ENCODE results near the gene L2HGDH. TPM values are rescaled to one million over a fixed set of nuclear protein-coding genes. Genes with fewer than 3 reads are reported as not detected.

L2HGDH gene
- total RNA-seq, 4 donors from 2014 or later, result 2.3 to 6.2 (median 4.5) TPM

GRCh38 chr14:50312734-50313054, 665 bp upstream of the L2HGDH start:
- no peak for DNase-seq (ENCODE audit: low spot score)
- peak; percentile 37 for ATAC-seq (ENCODE audit: low FRiP score)
- TF ChIP-seq, protein P1, sequence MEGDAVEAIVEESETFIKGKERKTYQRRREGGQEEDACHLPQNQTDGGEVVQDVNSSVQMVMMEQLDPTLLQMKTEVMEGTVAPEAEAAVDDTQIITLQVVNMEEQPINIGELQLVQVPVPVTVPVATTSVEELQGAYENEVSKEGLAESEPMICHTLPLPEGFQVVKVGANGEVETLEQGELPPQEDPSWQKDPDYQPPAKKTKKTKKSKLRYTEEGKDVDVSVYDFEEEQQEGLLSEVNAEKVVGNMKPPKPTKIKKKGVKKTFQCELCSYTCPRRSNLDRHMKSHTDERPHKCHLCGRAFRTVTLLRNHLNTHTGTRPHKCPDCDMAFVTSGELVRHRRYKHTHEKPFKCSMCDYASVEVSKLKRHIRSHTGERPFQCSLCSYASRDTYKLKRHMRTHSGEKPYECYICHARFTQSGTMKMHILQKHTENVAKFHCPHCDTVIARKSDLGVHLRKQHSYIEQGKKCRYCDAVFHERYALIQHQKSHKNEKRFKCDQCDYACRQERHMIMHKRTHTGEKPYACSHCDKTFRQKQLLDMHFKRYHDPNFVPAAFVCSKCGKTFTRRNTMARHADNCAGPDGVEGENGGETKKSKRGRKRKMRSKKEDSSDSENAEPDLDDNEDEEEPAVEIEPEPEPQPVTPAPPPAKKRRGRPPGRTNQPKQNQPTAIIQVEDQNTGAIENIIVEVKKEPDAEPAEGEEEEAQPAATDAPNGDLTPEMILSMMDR (IDR thresholded peaks at IDR 0.05), result no peak

- no peak for ATAC-seq (ENCODE audit: low FRiP score)
- DNase-seq (ENCODE audit: low spot score), result no peak
Measured at GRCh38 chr14:50311337-50311971, 575 bp downstream of the L2HGDH start.

DNA sequence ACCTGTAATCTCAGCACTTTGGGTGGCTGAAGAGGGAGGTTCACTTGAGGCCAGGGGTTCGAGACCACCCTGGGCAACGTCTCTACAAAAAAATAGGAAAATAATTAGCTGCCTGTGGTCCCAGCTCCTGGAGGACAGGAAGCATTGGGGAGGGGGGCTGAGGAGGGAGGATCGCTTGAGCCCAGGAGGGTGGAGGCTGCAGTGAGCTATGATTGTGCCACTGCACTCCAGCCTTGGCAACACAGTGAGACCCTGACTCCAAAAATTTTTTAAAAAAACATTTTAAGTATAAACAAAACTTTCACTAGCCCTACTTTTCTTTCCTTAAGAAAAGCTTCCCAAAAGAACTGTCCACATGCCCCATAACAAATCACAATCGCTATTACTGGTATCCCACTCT, 1.6 kb downstream of the L2HGDH start:
- no peak for ATAC-seq (ENCODE audit: low FRiP score)
- TF ChIP-seq, protein P1 (IDR thresholded peaks at IDR 0.05), result no peak
- DNase-seq (ENCODE audit: low spot score), result no peak

More at GRCh38 chr14:50311337-50311971, 575 bp downstream of the L2HGDH start:
- TF ChIP-seq, protein P1 (IDR thresholded peaks at IDR 0.05), result peak in 1 of 3 donors; percentile 44

DNA sequence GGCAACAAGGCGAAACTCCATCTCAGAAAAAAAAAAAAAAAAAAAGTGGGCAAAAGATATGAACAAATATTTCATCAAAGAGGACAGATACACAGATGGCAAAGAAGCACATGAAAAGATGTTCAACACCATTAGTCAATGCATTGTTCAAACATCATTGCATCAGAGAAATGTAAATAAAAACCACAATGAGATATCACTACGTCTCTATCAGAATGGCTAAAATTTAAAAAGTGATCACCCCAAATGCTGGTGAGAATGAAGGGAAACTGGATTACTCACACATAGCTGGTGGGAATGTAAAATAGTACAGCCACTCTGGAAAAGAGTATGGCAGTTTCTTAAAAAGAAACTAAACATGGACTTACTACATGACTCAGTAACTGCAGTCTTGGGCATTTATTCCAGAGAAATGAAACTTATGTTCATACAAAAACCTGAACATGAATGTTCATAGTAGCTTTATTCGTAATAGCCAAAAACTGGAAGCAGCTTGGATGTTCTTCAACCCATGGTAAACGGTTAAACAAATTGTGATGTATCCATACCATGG, 3.6 kb downstream of the L2HGDH start:
- DNase-seq (ENCODE audit: low spot score), result no peak
- TF ChIP-seq, protein P1 (IDR thresholded peaks at IDR 0.05), result no peak
- ATAC-seq (ENCODE audit: low FRiP score), result no peak

DNA sequence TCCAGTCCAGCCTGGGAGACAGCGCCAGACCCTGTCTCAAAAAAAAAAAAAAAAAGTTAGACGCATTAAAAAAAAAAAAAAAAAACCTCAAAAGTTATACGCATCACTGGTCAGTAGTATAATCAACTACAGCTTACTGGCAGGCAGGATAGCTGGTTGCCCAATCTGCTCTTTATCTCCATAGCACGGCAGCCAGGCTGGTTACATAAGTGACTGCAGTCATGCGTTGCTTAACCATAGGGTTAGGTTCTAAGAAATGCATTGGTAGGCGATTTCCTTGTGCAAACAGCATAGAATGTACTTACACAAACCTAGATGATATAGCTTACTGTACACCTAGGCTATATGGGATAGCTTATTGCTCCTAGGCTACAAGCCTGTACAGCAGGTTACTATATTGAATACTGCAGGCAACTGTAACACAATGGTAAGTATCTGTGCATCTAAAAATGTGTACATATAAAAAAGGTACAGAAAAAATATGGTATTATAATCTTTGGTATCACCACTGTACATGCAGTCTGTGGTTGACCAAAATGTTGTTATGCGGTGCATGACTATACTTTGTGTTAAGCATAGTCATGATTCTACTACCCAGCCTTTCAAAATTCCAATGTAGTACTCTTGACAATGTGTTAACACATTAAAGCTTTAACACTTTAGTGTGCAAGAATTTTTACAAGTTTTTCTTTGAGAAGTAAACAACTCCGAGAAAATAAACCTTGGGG, 8.1 kb downstream of the L2HGDH start:
- peak; percentile 93 for ATAC-seq (ENCODE audit: low FRiP score)
- no peak for DNase-seq (ENCODE audit: low spot score)
- TF ChIP-seq, protein P1 (IDR thresholded peaks at IDR 0.05), result no peak

- ATAC-seq (ENCODE audit: low FRiP score) (no peak), DNase-seq (ENCODE audit: low spot score) (no peak)
- TF ChIP-seq, protein P1 (IDR thresholded peaks at IDR 0.05), result no peak
Measured at GRCh38 chr14:50301914-50302313, 10.1 kb downstream of the L2HGDH start.
